GM19025 (cell line): ENCODE measurements around the gene SLC23A2.
"Not testable (repeated sequence)": the region's sequence is repeated elsewhere in the genome, so short reads cannot be mapped to it uniquely, and the experiment has no call there.

Source experiments
- ATAC-seq: cut with Tn5 transposase; IDR thresholded peaks from one replicate; pipeline ENCODE4 v1.9.1; 2021; ENCODE audit warnings: mild to moderate bottlenecking, low read depth, moderate library complexity; ENCODE audit not compliant: unreplicated experiment

Gene SLC23A2

GRCh38 chr20:4886771-4887527 lies 114.4 kb downstream of the SLC23A2 start:
- no peak for ATAC-seq

- ATAC-seq = no peak
These were observed 115.4 kb downstream of the SLC23A2 start for GRCh38 chr20:4885877-4886276.

GRCh38 chr20:4883546-4883945 lies 117.8 kb downstream of the SLC23A2 start:
- ATAC-seq = no peak

GRCh38 chr20:4883051-4883450 lies 118.3 kb downstream of the SLC23A2 start:
- no peak for ATAC-seq

- ATAC-seq = no peak
These were observed 120.1 kb downstream of the SLC23A2 start for GRCh38 chr20:4881006-4881730.

GRCh38 chr20:4880051-4880450 lies 121.3 kb downstream of the SLC23A2 start:
- ATAC-seq = no peak

GRCh38 chr20:4878099-4878498 lies 123.2 kb downstream of the SLC23A2 start:
- ATAC-seq = not testable (repeated sequence)

- ATAC-seq = no peak
These were observed 124.6 kb downstream of the SLC23A2 start for GRCh38 chr20:4876731-4877130.

- ATAC-seq = no peak
These were observed 125.0 kb downstream of the SLC23A2 start for GRCh38 chr20:4876301-4876700.

GRCh38 chr20:4875578-4876067 lies 125.7 kb downstream of the SLC23A2 start:
- ATAC-seq = no peak

GRCh38 chr20:4873396-4873795 lies 127.9 kb downstream of the SLC23A2 start:
- ATAC-seq = no peak

GRCh38 chr20:4871486-4871885 lies 129.8 kb downstream of the SLC23A2 start:
- no peak for ATAC-seq

GRCh38 chr20:4870906-4871305 lies 130.4 kb downstream of the SLC23A2 start:
- ATAC-seq = no peak

GRCh38 chr20:4869290-4870193 lies 131.8 kb downstream of the SLC23A2 start:
- ATAC-seq = no peak

GRCh38 chr20:4867051-4867450 lies 134.3 kb downstream of the SLC23A2 start:
- no peak for ATAC-seq

GRCh38 chr20:4866429-4866828 lies 134.9 kb downstream of the SLC23A2 start:
- no peak for ATAC-seq

GRCh38 chr20:4864311-4864752 lies 137.0 kb downstream of the SLC23A2 start:
- no peak for ATAC-seq

- ATAC-seq = no peak
These were observed 138.6 kb downstream of the SLC23A2 start for GRCh38 chr20:4862661-4863060.

- no peak for ATAC-seq
These were observed 139.3 kb downstream of the SLC23A2 start for GRCh38 chr20:4861961-4862360.

GRCh38 chr20:4858000-4858399 lies 143.3 kb downstream of the SLC23A2 start:
- no peak for ATAC-seq
